ENCODE measurements around the gene CRMP1.

Gene CRMP1

DNA sequence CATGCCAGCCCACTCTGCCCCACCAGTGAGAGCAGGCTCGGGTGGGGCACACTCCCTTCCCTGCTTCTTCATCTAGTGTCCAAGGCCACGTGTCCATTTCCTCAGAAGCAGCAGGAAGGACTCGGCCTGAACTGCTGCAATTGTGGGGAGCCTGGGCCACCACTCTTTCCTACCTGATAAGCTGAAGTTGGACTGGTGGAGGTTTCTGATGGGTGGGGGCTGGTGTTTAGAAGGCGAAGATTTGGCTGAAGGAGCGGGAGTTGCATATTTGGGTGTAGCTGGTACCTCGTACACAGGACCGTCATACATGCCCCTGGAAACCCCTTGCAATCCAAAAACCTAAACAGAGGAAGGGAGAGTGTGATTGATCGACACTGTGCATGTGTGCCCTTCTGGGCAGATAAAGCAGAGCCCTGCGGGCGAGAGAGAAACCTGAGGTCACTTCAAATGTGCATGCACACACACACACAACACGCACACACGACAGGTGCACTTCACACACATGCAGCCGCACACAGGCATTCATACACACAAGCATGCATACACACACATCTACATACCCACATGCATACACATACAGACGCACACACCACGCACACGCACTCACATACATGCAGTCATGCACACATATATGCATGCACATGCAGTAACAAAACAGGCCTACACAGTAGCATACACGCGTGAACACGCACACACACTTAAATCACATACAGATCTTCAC is 67.4 kb downstream of the CRMP1 start:
- no peak for TF ChIP-seq EZH2 (IDR thresholded peaks at IDR 0.05; ENCODE audit: borderline replicate concordance, low read depth, low read length, severe bottlenecking)
- TF ChIP-seq CTCF (IDR thresholded peaks at IDR 0.05; ENCODE audit: borderline replicate concordance, extremely low read depth, low read length, poor library complexity, severe bottlenecking): no peak
- no peak overlapping the region for H3K4me2 ChIP-seq (ENCODE audit: insufficient read depth, low read length)
- H2AFZ ChIP-seq (ENCODE audit: low read depth, low read length): no peak overlapping the region
- H3K4me3 ChIP-seq (ENCODE audit: low read depth in 1 of 2, low read length in 2 of 2): no peak overlapping the region
- no peaks in the 10 kb centered on the region for H3K27me3 ChIP-seq (ENCODE audit: insufficient read depth, low read length, poor library complexity)
- no peak overlapping the region for H3K27ac ChIP-seq (ENCODE audit: low read length)
- H3K4me1 ChIP-seq (ENCODE audit: insufficient read depth, low read length): no peaks in the 10 kb centered on the region
- no peak overlapping the region for H3K9ac ChIP-seq (ENCODE audit: low read depth, low read length)
- no peaks in the 10 kb centered on the region for H3K79me2 ChIP-seq (ENCODE audit: insufficient read depth, low read length)
- ATAC-seq (ENCODE audit: insufficient read depth, low read depth) (no peak), DNase-seq (no peak)
- H3K9me3 ChIP-seq (ENCODE audit: insufficient read depth, low read length, severe bottlenecking): no peaks in the 10 kb centered on the region
- H4K20me1 ChIP-seq (ENCODE audit: insufficient read depth, low read length): no peaks in the 10 kb centered on the region
- no peaks in the 10 kb centered on the region for H3K36me3 ChIP-seq (ENCODE audit: insufficient read depth, low read length)

- no peak overlapping the region for H3K9ac ChIP-seq (ENCODE audit: low read depth, low read length)
- no peaks in the 10 kb centered on the region for H3K4me1 ChIP-seq (ENCODE audit: insufficient read depth, low read length)
- no peaks in the 10 kb centered on the region for H4K20me1 ChIP-seq (ENCODE audit: insufficient read depth, low read length)
- no peaks in the 10 kb centered on the region for H3K36me3 ChIP-seq (ENCODE audit: insufficient read depth, low read length)
- no peaks in the 10 kb centered on the region for H3K79me2 ChIP-seq (ENCODE audit: insufficient read depth, low read length)
- no peak for ATAC-seq (ENCODE audit: insufficient read depth, low read depth)
- H3K4me3 ChIP-seq (ENCODE audit: low read depth in 1 of 2, low read length in 2 of 2): no peak overlapping the region
- no peak for TF ChIP-seq EZH2 (IDR thresholded peaks at IDR 0.05; ENCODE audit: borderline replicate concordance, low read depth, low read length, severe bottlenecking)
- peak; percentile 71 for TF ChIP-seq CTCF (IDR thresholded peaks at IDR 0.05; ENCODE audit: borderline replicate concordance, extremely low read depth, low read length, poor library complexity, severe bottlenecking)
- no peak overlapping the region for H2AFZ ChIP-seq (ENCODE audit: low read depth, low read length)
- H3K9me3 ChIP-seq (ENCODE audit: insufficient read depth, low read length, severe bottlenecking): no peaks in the 10 kb centered on the region
- H3K27ac ChIP-seq (ENCODE audit: low read length): no peak overlapping the region
- H3K27me3 ChIP-seq (ENCODE audit: insufficient read depth, low read length, poor library complexity): no peaks in the 10 kb centered on the region
- H3K4me2 ChIP-seq (ENCODE audit: insufficient read depth, low read length): no peak overlapping the region
- DNase-seq: peak; percentile 12
Observed at GRCh38 chr4:5824635-5825034, 68.3 kb downstream of the CRMP1 start.

DNA sequence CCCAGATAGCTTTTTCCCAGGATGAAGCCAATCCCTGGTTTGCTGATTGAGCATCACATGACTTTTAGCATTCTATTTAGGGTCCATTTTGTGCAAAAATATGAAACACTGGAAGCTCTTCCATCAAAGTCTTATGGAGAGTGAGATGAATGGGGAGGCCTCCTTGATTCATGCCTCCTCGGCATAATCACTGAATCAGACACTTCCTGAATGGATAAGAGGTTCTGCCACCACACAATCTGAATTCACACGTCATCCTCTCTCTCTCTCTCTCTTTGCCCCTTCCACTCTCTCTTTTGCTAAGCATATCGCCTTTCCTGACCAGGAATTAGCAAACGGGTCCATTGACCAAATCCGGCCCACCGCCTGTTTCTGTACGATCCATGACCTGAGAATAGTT is 68.7 kb downstream of the CRMP1 start:
- Histone ChIP-seq H3K36me3 (ENCODE audit: insufficient read depth, low read length) (no peaks in the 10 kb centered on the region), H3K27me3 (ENCODE audit: insufficient read depth, low read length, poor library complexity) (no peaks in the 10 kb centered on the region), H4K20me1 (ENCODE audit: insufficient read depth, low read length) (no peaks in the 10 kb centered on the region), H3K4me3 (ENCODE audit: low read depth in 1 of 2, low read length in 2 of 2) (no peak overlapping the region), H3K4me1 (ENCODE audit: insufficient read depth, low read length) (no peaks in the 10 kb centered on the region), H2AFZ (ENCODE audit: low read depth, low read length) (no peak overlapping the region), H3K79me2 (ENCODE audit: insufficient read depth, low read length) (no peaks in the 10 kb centered on the region), H3K27ac (ENCODE audit: low read length) (no peak overlapping the region), H3K9me3 (ENCODE audit: insufficient read depth, low read length, severe bottlenecking) (no peaks in the 10 kb centered on the region), H3K9ac (ENCODE audit: low read depth, low read length) (no peak overlapping the region), H3K4me2 (ENCODE audit: insufficient read depth, low read length) (no peak overlapping the region)
- no peak for DNase-seq
- no peak for ATAC-seq (ENCODE audit: insufficient read depth, low read depth)
- no peak for TF ChIP-seq EZH2 (IDR thresholded peaks at IDR 0.05; ENCODE audit: borderline replicate concordance, low read depth, low read length, severe bottlenecking)
- TF ChIP-seq CTCF (IDR thresholded peaks at IDR 0.05; ENCODE audit: borderline replicate concordance, extremely low read depth, low read length, poor library complexity, severe bottlenecking): no peak
